Loucy (cell line): Measurements from ENCODE around the gene BTRC.

Experiments
- H2AFZ ChIP-seq: fragments of 200-600 bp; sonication (generic); 2 replicates; pipeline ENCODE4 v1.6.0; 2016; ENCODE audit warnings: antibody characterized with exemption, mild to moderate bottlenecking, low read length, moderate library complexity
- H3F3A ChIP-seq: fragments of 200-600 bp; 2 replicates; pipeline ENCODE4 v1.6.0; 2016; ENCODE audit warnings: antibody characterized with exemption, low read depth, mild to moderate bottlenecking
- H3K27me3 ChIP-seq: fragments of 200-600 bp; sonication (generic); 2 replicates; pipeline ENCODE4 v1.6.1; 2014; ENCODE audit warnings: low read length, mild to moderate bottlenecking; ENCODE audit not compliant: insufficient read depth, poor library complexity, severe bottlenecking
- H3K36me3 ChIP-seq: fragments of 200-600 bp; sonication (generic); 2 replicates; pipeline ENCODE4 v1.6.1; 2016; ENCODE audit warnings: low read length; ENCODE audit not compliant: insufficient read depth
- H3K4me1 ChIP-seq: fragments of 200-600 bp; sonication (generic); 2 replicates; pipeline ENCODE4 v1.5.1; 2014; ENCODE audit warnings: low read length, mild to moderate bottlenecking; ENCODE audit not compliant: insufficient read depth, poor library complexity, severe bottlenecking
- H3K4me2 ChIP-seq: fragments of 200-600 bp; sonication (generic); 2 replicates; pipeline ENCODE4 v1.6.0; 2014; ENCODE audit warnings: antibody characterized with exemption, low read length, low read depth, mild to moderate bottlenecking; ENCODE audit not compliant: poor library complexity, severe bottlenecking
- H3K4me3 ChIP-seq: fragments of 200-600 bp; sonication (generic); 2 replicates; pipeline ENCODE4 v1.5.1; 2014; ENCODE audit warnings: low read length, mild to moderate bottlenecking, mixed read lengths; ENCODE audit not compliant: poor library complexity, severe bottlenecking
- H3K79me2 ChIP-seq: fragments of 200-600 bp; sonication (generic); 2 replicates; pipeline ENCODE4 v1.6.1; 2014; ENCODE audit warnings: low read length; ENCODE audit not compliant: insufficient read depth
- H3K9ac ChIP-seq: fragments of 200-600 bp; sonication (generic); 2 replicates; pipeline ENCODE4 v1.6.0; 2014; ENCODE audit warnings: mild to moderate bottlenecking, low read depth, low read length, moderate library complexity; ENCODE audit not compliant: poor library complexity, severe bottlenecking
- H3K9me2 ChIP-seq: fragments of 200-600 bp; sonication (generic); replicated peaks from 2 replicates; pipeline ENCODE4 v1.6.1; 2016; ENCODE audit warnings: low read depth, low read length, mixed read lengths
- H3K9me3 ChIP-seq: fragments of 200-600 bp; sonication (generic); 2 replicates; pipeline ENCODE4 v1.6.1; 2014; ENCODE audit warnings: mild to moderate bottlenecking, antibody characterized with exemption, low read length, low read depth; ENCODE audit not compliant: insufficient read depth
- H4K20me1 ChIP-seq: fragments of 200-600 bp; sonication (generic); 2 replicates; pipeline ENCODE4 v1.6.0; 2014; ENCODE audit warnings: antibody characterized with exemption, low read length, mild to moderate bottlenecking; ENCODE audit not compliant: insufficient read depth, poor library complexity, severe bottlenecking
- CTCF ChIP-seq: fragments of 200-600 bp; sonication (generic); conservative IDR thresholded peaks from 2 replicates; pipeline ENCODE4 v1.5.1; 2014; ENCODE audit warnings: mild to moderate bottlenecking, antibody characterized with exemption, low read length
- EZH2phosphoT487 ChIP-seq: fragments of 200-600 bp; IDR thresholded peaks from 2 replicates; pipeline ENCODE4 v1.6.1; 2018; ENCODE audit warnings: antibody characterized with exemption, mild to moderate bottlenecking, moderate library complexity, borderline replicate concordance

Gene BTRC

GRCh38 chr10:101481256-101481655 lies 127.3 kb downstream of the BTRC start:
- H3K9me2 ChIP-seq = no peaks in the 10 kb centered on the region
- no peaks in the 10 kb centered on the region for H4K20me1 ChIP-seq
- H3K4me3 ChIP-seq = no peak overlapping the region
- H3K4me1 ChIP-seq = no peaks in the 10 kb centered on the region
- H3K9me3 ChIP-seq = no peaks in the 10 kb centered on the region
- no peaks in the 10 kb centered on the region for H3F3A ChIP-seq
- no peak overlapping the region for H3K9ac ChIP-seq
- peaks cover 19% of the 10 kb centered on the region; the same call in 1 of the 2 replicates for H3K36me3 ChIP-seq
- H3K79me2 ChIP-seq = no peaks in the 10 kb centered on the region
- H3K27me3 ChIP-seq = no peaks in the 10 kb centered on the region
- no peak overlapping the region for H3K4me2 ChIP-seq
- no peak overlapping the region for H2AFZ ChIP-seq
- TF ChIP-seq CTCF (no peak), EZH2phosphoT487 (no peak)

GRCh38 chr10:101482568-101482967 lies 128.6 kb downstream of the BTRC start:
- Histone ChIP-seq H4K20me1 (no peaks in the 10 kb centered on the region), H2AFZ (no peak overlapping the region), H3K9me3 (no peaks in the 10 kb centered on the region), H3K36me3 (peaks cover 19% of the 10 kb centered on the region; the same call in 1 of the 2 replicates), H3K27me3 (no peaks in the 10 kb centered on the region), H3K79me2 (no peaks in the 10 kb centered on the region), H3F3A (no peaks in the 10 kb centered on the region), H3K9me2 (no peaks in the 10 kb centered on the region), H3K4me1 (peaks cover 2% of the 10 kb centered on the region), H3K4me2 (no peak overlapping the region), H3K9ac (no peak overlapping the region), H3K4me3 (no peak overlapping the region)
- no peak for TF ChIP-seq EZH2phosphoT487
- TF ChIP-seq CTCF = no peak

- Histone ChIP-seq H3K79me2 (no peaks in the 10 kb centered on the region), H3K27me3 (no peaks in the 10 kb centered on the region), H3F3A (no peaks in the 10 kb centered on the region)
These were observed 130.3 kb downstream of the BTRC start for GRCh38 chr10:101484175-101484745.

More at GRCh38 chr10:101484175-101484745, 130.3 kb downstream of the BTRC start:
- Histone ChIP-seq H4K20me1 (no peaks in the 10 kb centered on the region), H3K9me3 (no peaks in the 10 kb centered on the region), H3K4me2 (no peak overlapping the region), H3K4me3 (no peak overlapping the region), H3K4me1 (peaks cover 5% of the 10 kb centered on the region), H3K9ac (no peak overlapping the region), H3K9me2 (no peaks in the 10 kb centered on the region), H2AFZ (no peak overlapping the region), H3K36me3 (peaks cover 18% of the 10 kb centered on the region; the same call in 1 of the 2 replicates)
- TF ChIP-seq EZH2phosphoT487 (no peak), CTCF (no peak)
